ENCODE data around the gene SMIM35.

DNA sequence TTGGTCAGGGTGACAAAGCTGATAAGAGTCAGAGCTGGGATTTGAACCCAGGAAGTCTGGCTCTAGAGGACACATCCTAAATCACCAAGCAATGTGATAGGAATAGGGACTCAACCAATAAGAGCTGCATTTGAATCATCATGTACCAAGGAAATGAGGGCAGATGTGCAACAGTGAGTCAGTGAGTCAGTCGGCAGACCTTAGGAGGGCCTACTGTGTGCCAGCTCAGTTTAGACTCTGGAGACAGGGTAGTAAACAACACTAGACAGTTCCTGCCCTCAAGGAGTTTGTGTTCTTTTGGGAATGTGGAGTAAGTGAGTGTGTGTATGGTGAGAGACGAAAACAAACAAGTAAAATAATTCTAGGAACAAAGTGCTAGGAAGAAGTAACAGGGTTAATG lies 89.4 kb downstream of the SMIM35 start:
- TF ChIP-seq POLR2A (IDR thresholded peaks at IDR 0.05; ENCODE audit: low read length), result no peak
- no peak for TF ChIP-seq GATA1 (IDR thresholded peaks at IDR 0.05; ENCODE audit: low read depth, low read length)

Data from erythroblast (primary cell).